Prostate gland (tissue), 2 donors: ENCODE data around the gene PCYOX1L. TPM values are rescaled to one million over a fixed set of nuclear protein-coding genes. Genes with fewer than 3 reads are reported as not detected.

Source experiments
- DNase-seq: peaks from one replicate; pipeline ENCODE4 v3.0.0-alpha.2; 2019; ENCODE audit warnings: low spot score
- H3K27ac ChIP-seq, 2 donors: fragments of 200-600 bp; sonication (generic); 2 replicates each; pipeline ENCODE4 v1.5.1; 2017 to 2019
- H3K27me3 ChIP-seq: fragments of 200-600 bp; sonication (generic); replicated peaks from 2 replicates; pipeline ENCODE4 v1.5.1; 2019; ENCODE audit not compliant: insufficient read depth
- H3K36me3 ChIP-seq, 2 donors: fragments of 200-600 bp; sonication (generic); 1 replicate in 1 of 2; 2 replicates in 1 of 2; pipeline versions ENCODE4 v1.5.1 to v1.8.1; 2017 to 2019
- H3K4me1 ChIP-seq: fragments of 200-600 bp; sonication (generic); replicated peaks from 2 replicates; pipeline ENCODE4 v1.5.1; 2019
- H3K4me3 ChIP-seq, 2 donors: fragments of 200-600 bp; sonication (generic); 2 replicates each; pipeline ENCODE4 v1.5.1; 2017 to 2019
- H3K9me3 ChIP-seq: fragments of 200-600 bp; sonication (generic); 2 replicates; pipeline ENCODE4 v1.5.1; 2017
- POLR2A ChIP-seq: fragments of 450-650 bp; IDR thresholded peaks from one replicate; pipeline ENCODE4 v1.6.1; 2016; ENCODE audit warnings: antibody characterized with exemption, mild to moderate bottlenecking
- POLR2AphosphoS5 ChIP-seq: sonication (generic); formaldehyde crosslinking; IDR thresholded peaks from one replicate; pipeline ENCODE4 v1.6.1; 2017; ENCODE audit warnings: antibody characterized with exemption
- WGBS: methylation state at CpG from one replicate; pipeline ENCODE4 v1.1.5; 2018; 5-methylcytosine and 5-hydroxymethylcytosine counted together
- intact Hi-C: fragments of 100-400 bp; cut with DNase I; formaldehyde crosslinking; loops from one replicate; pipeline ENCODE4 v1.14.2; 2022
- total RNA-seq, 2 donors: library from RNA; depleted of rRNA; stranded (reverse); fragments of >200 nt; gene quantifications; one replicate each; pipeline ENCODE4 v1.1.0, GENCODE V29; 2016
- TF ChIP-seq, protein P1 (sequence below), 4 experiments: fragments of 200-600 bp in 2 of 4; fragments of 450-650 bp in 2 of 4; sonication (generic) in 2 of 4; IDR thresholded peaks; 1 replicate in 3 of 4; 2 replicates in 1 of 4; pipeline ENCODE4 v1.5.1; 2016 to 2019; ENCODE audit warnings: antibody characterized with exemption in 4 of 4, mild to moderate bottlenecking in 2 of 4, moderate library complexity in 2 of 4

The PCYOX1L gene
- total RNA-seq, 2 donors from 2014 or later = 7.7 to 20.7 TPM

DNA sequence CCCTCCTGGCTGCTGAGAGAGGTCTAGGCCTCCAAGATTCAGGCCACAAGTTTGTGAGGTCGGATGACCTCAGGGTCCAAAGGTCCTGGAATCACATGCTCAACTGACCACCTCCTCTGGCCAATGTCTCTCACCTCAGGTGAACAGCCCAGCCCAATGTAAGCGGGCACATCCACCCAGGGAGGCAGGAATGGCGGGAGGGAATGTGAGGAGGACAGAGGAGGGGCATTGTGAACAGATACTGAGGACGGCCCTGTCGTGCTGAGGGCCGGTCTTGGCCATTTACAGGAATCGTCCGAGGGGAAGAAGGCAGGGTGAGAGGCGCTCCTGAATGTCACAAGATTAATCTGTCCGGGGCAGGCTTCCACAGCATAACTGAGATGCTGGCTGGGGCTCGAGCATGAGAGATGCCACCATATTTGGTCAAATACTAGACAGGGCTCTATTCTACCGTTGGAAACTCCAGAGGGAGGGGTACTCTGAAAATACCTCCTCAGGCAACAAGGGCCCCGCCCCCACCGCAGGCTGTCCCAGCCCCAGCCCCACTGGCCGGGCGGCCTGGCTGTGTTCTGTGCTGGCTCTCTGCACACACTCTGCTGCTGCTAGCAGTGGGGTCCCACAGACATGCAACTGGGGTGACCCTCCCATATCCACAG, 22.7 kb downstream of the PCYOX1L start:
- no peaks in the 10 kb centered on the region for H3K36me3 ChIP-seq
- intact Hi-C loops = loop anchor here (2.0 to 5.0 kb wide), 2 partner anchors 54 to 182 kb away; no protein-coding TSS in a partner anchor
- TF ChIP-seq, protein P1, sequence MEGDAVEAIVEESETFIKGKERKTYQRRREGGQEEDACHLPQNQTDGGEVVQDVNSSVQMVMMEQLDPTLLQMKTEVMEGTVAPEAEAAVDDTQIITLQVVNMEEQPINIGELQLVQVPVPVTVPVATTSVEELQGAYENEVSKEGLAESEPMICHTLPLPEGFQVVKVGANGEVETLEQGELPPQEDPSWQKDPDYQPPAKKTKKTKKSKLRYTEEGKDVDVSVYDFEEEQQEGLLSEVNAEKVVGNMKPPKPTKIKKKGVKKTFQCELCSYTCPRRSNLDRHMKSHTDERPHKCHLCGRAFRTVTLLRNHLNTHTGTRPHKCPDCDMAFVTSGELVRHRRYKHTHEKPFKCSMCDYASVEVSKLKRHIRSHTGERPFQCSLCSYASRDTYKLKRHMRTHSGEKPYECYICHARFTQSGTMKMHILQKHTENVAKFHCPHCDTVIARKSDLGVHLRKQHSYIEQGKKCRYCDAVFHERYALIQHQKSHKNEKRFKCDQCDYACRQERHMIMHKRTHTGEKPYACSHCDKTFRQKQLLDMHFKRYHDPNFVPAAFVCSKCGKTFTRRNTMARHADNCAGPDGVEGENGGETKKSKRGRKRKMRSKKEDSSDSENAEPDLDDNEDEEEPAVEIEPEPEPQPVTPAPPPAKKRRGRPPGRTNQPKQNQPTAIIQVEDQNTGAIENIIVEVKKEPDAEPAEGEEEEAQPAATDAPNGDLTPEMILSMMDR (IDR thresholded peaks at IDR 0.05) = no peak
- TF ChIP-seq POLR2AphosphoS5 = peak; percentile 67
- no peak for DNase-seq
- peak overlapping the region; percentile 72 to 74 for H3K27ac ChIP-seq
- H3K4me3 ChIP-seq = no peak overlapping the region
- H3K27me3 ChIP-seq = no peaks in the 10 kb centered on the region
- 52% methylated on average over 16 of the region's 16 CpGs for WGBS
- no peaks in the 10 kb centered on the region for H3K4me1 ChIP-seq
- no peaks in the 10 kb centered on the region for H3K9me3 ChIP-seq

DNA sequence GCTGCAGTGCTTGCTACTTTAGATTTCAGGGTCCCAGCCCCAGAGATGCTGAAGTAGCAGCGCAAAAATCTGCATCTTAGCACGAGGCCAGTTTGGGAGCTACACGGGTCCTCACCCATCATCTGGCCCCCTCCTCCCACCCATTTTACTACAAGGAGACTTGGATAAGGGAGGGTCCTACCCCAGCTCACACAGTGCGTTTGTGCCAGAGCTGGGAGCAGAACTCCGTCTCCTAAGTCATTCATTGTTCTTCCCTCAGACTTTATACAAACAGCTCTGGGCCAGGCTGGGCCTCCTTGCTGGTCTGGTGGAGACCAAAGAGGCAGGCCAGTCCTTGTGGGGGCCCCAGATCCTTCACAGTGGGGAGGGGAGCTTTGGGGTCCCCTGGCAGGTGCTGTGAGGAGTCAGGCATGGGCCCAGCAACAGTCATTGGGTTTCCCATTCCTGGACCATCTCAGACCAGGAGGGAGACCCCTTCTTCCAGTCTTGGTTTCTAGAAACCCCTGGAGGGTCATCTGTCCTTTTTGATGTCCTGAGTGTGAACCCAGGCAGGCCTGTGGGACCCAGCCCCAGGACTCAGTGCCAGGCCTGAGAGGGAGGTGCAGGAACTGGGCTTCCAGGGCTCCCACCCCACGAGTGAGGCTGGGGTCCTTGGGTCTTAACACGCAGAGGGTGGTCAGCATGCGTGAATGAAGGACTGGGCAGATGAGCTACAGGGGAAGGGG, 23.6 kb downstream of the PCYOX1L start:
- Histone ChIP-seq H3K27me3 (no peaks in the 10 kb centered on the region), H3K9me3 (no peaks in the 10 kb centered on the region), H3K27ac (peak overlapping the region; percentile 72 to 74), H3K4me1 (no peaks in the 10 kb centered on the region), H3K4me3 (no peak overlapping the region), H3K36me3 (no peaks in the 10 kb centered on the region)
- intact Hi-C loops = loop anchor here (2.0 to 5.0 kb wide), 2 partner anchors 53 to 181 kb away; no protein-coding TSS in a partner anchor
- no peak for TF ChIP-seq POLR2AphosphoS5
- no peak for TF ChIP-seq POLR2A
- TF ChIP-seq, protein P1 (IDR thresholded peaks at IDR 0.05) = no peak
- no peak for DNase-seq
- 50% methylated on average over 8 of the region's 8 CpGs for WGBS

GRCh38 chr5:149381986-149382338, 24.1 kb downstream of the PCYOX1L start:
- H3K9me3 ChIP-seq = no peaks in the 10 kb centered on the region
- 35% methylated on average over 16 of the region's 16 CpGs for WGBS
- peak overlapping the region; percentile 72 to 74 for H3K27ac ChIP-seq
- H3K36me3 ChIP-seq = no peaks in the 10 kb centered on the region
- no peaks in the 10 kb centered on the region for H3K27me3 ChIP-seq
- no peaks in the 10 kb centered on the region for H3K4me1 ChIP-seq
- peak; percentile 63 for DNase-seq
- TF ChIP-seq POLR2AphosphoS5 (peak; percentile 27), POLR2A (no peak)
- TF ChIP-seq, protein P1 (IDR thresholded peaks at IDR 0.05) = peak; percentile 89 to 93 (median 92)
- H3K4me3 ChIP-seq = no peak overlapping the region
- intact Hi-C loops = loop anchor here (2.0 to 5.0 kb wide), 2 partner anchors 53 to 180 kb away; no protein-coding TSS in a partner anchor

- Histone ChIP-seq H3K36me3 (no peaks in the 10 kb centered on the region), H3K27ac (peak overlapping the region; percentile 72 to 74), H3K27me3 (no peaks in the 10 kb centered on the region), H3K4me1 (no peaks in the 10 kb centered on the region), H3K9me3 (no peaks in the 10 kb centered on the region), H3K4me3 (no peak overlapping the region)
- TF ChIP-seq POLR2A = no peak
- TF ChIP-seq, protein P1 (IDR thresholded peaks at IDR 0.05) = no peak
- TF ChIP-seq POLR2AphosphoS5 = no peak
- WGBS = 61% methylated on average over 12 of the region's 12 CpGs
- DNase-seq = no peak
- intact Hi-C loops = loop anchor here (5.0 kb wide), 1 partner anchor 180 kb away; no protein-coding TSS in a partner anchor
Observed at GRCh38 chr5:149382517-149383220, 24.8 kb downstream of the PCYOX1L start.
